ENCODE results near the gene RANGAP1.
A peak's percentile ranks its signal among the peaks of the same experiment; 100 is the strongest.

The RANGAP1 gene

GRCh38 chr22:41285820-41286638 lies at the start of gene RANGAP1:
Gene RANGAP1 (minus strand): TSS chr22:41286187. CDS start chr22:41281044, 5,143 bp downstream.
- peak; percentile 99 for DNase-seq (ENCODE audit: low spot score)

- no peak for DNase-seq (ENCODE audit: low spot score)
These were observed 49.1 kb upstream of the RANGAP1 start for GRCh38 chr22:41334951-41335635.

DNA sequence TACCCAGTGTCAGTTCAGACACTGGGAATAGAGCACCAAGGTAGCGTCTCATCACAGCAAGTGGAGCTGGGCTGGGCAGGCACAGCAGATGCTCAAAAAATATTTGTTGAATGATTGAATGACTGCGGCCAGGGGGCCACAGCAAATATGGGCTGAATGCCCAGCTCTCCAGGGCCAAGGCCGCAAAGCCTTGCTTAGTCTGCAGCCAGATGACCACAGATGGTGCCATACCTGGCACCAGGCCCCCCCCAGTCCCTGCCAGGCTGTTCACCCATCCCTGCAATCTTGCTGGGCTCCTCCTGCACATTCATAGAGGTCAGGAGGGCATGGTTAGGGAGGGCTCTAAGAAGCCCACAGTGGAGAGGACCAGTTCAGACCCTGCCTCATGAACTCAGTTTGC lies 48.2 kb upstream of the RANGAP1 start:
- no peak for DNase-seq (ENCODE audit: low spot score)

DNA sequence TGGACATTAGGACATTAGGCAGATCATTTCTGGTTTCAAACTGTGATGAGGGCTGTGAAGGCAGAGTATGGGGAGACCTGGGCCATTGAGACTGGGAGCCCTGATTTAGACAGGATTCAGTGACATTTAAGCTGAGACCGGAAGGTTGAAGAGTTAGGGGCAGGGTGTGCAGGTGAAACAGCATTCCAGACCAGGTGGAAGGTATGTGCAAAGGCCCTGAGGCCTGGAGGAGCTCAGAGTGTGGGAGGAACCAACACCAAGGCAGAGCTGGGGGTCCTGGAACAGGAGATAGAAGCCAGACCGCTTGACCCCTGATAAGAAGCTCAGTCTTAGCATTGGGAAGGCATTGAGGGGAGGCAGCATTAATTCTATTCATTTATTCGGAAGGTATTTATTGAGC lies 47.8 kb upstream of the RANGAP1 start:
- DNase-seq (ENCODE audit: low spot score), result no peak

DNA sequence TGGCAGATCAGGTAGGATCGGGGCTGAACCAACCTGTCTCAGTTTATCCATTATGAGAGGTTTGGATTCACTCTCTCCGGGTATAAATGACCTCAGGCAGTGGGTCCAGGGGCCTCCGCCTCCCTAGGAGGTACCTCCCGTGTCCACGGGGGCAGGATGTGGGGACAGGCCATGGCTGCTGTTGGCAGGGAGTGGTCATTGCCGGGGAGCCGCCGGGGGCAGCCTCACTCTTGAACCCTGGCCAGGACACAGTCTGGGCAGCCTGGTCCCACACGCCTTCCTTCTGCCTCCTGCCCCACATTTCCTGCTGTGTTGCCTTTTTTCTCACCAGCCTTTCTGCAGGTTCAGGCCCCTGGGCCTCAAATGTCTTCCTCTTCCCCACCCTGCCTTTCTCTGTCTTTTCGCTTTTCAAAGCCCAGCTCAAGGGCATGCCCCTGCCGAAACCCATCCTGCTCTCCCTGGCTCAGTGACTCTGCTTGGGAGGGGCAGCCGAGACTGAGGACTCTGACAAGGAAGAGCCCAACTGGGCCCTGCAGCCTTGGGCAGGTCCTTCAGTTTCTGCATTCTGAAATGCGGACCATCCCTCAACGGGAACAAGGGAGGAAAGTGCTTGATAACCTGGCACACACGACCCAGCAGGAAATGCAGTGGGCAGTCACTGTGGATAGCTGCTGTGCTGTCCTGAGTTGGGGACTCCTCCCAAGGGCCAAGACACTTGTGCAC lies 46.4 kb upstream of the RANGAP1 start:
- DNase-seq (ENCODE audit: low spot score), result no peak

GRCh38 chr22:41330169-41330568 lies 44.2 kb upstream of the RANGAP1 start:
- no peak for DNase-seq (ENCODE audit: low spot score)

GRCh38 chr22:41327124-41327523 lies 41.1 kb upstream of the RANGAP1 start:
- no peak for DNase-seq (ENCODE audit: low spot score)

DNA sequence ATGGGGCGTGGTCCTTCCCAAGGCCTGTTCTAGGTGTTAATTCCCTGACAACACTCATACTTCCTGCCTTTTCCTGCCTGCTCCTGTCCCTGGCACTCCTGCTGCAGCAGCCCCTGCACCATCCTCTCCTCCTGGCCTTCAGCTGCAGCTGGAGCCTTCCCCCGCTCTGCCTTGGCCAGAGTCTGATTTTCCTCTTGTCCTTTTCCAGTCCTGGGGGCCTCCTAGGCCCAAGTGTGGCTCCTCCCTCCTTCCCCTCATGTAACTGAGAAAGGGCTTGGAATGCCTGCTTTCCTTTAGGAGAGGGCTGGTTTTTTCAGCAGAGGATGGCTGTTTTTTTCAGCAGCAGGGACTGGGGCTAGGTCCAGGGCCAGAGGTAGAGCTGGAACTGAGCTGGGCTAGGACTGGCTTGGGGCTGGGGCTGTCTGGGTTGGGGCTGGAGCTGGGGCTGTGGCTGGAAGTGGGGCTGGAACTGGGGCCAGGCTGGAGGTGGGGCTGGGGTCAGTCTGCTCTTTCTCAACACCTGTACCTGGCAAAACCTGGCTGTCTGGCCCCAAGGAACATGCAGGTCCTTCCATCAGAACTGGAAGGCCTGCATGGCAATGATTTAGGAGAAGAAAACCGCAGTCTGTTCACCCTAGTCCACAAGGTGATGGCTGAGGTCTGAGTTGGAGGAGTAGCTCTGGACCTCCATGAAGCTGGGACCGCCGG lies 39.0 kb upstream of the RANGAP1 start:
- DNase-seq (ENCODE audit: low spot score), result no peak

- no peak for DNase-seq (ENCODE audit: low spot score)
These were observed 34.6 kb upstream of the RANGAP1 start for GRCh38 chr22:41320416-41321240.

DNA sequence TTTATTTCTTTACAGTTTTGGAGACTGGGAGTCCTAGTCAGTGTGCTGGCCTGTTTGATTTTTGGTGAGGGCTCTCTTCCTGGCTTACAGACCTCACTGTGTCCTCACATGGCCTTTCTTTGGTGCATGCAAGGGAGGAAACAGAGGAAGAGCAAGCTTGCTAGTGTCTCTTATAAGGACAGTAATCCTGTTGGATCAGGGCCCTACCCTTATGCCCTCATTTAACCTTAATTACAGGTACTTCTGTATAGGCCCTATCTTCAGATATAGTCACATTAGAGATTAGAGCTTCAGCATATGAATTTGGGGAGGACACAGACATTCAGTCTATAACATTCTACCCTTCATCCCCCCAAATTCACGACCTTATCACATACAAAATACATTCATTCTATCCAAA lies 29.6 kb upstream of the RANGAP1 start:
- DNase-seq (ENCODE audit: low spot score), result no peak

GRCh38 chr22:41314821-41315220 lies 28.8 kb upstream of the RANGAP1 start:
- no peak for DNase-seq (ENCODE audit: low spot score)

DNA sequence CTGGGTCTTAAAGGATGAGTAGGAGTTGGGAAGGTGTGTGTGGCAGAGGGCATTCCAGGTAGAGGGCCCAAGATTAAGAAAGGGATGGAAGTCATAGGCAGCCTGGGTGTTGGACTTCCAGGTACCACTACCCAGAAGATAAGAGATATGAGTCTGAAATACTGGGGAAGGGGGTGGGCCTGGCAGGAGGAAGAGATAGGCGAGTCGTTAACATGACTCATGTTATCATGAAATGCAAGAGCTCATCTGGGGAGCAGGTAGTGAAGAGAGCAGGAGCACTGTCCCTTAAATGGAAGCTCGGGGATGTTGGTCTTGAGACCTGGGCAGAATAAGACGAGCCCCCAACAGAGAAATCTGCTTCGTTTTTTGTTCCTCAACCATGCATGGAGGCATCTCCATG lies 25.5 kb upstream of the RANGAP1 start:
- no peak for DNase-seq (ENCODE audit: low spot score)

- DNase-seq (ENCODE audit: low spot score), result no peak
These were observed 24.3 kb upstream of the RANGAP1 start for GRCh38 chr22:41310336-41310735.

DNA sequence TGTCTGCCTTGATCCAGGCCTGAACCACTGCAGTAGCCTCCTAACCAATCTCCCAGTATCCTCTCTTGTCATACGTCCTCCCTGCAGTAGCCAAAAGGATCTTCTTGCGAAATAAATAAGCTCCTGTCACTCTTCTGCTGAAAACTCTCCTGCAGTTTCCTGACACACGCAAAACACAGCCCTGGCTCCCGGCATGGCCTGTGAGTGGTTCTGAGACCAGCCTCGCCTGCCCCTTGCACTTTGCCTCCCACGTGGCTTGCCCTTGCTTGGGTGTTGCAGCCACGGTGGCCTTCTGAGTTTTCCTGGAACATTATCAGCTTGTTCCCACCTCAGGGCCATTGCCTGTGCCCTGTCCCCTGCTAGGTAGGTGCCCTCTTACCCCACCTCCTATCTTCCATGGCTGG lies 22.6 kb upstream of the RANGAP1 start:
- DNase-seq (ENCODE audit: low spot score), result no peak

DNA sequence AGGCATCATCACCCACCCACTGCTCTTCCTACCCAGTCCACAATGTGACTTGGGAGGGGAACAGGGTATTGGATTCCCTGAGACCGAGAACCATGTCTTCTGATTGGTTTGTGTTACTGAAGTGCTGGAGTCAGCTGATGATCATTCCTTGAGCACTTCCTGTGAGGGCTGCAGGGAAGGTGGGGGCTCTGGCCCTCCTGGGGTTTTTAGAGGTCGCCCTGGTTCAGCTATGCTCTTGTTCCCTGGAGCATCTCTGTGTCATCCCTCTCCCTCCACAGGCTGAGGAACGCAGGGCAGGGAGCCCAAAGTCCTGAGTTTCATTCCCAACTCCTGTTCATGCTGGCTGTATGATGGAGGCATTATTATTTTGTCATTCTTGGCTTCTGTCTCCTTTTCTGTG lies 22.1 kb upstream of the RANGAP1 start:
- DNase-seq (ENCODE audit: low spot score), result no peak

DNA sequence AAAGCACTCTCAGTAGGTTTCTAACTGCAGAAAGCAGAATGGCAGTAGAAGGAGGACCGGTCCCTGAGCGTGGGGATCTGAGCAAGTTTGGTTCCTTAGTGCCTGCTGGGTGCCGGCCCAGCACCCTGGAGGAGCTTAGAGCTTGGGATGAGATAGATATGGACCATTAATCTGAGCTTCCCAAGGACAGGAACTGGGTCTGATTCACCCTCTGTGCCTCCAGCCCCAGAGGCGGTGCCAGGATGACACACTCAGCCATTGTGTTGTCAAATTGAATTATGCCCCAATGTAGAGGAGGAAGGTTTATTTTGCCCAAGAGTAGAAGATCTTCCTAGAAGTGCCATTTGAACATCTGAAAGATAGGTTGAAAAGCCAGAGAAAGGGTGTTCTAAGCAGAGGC lies 19.7 kb upstream of the RANGAP1 start:
- DNase-seq (ENCODE audit: low spot score), result no peak

GRCh38 chr22:41302811-41303210 lies 16.8 kb upstream of the RANGAP1 start:
- DNase-seq (ENCODE audit: low spot score), result no peak

- DNase-seq (ENCODE audit: low spot score), result no peak
These were observed 16.2 kb upstream of the RANGAP1 start for GRCh38 chr22:41302021-41302767.

GRCh38 chr22:41301085-41302020 lies 15.4 kb upstream of the RANGAP1 start, which contains the start of gene ZC3H7B:
Gene ZC3H7B (plus strand): TSS chr22:41301525. CDS start chr22:41320661, 19,136 bp downstream.
- DNase-seq (ENCODE audit: low spot score), result peak; percentile 85
